C4-2B (cell line): ENCODE measurements around the gene SLC25A23.

ENCODE experiments used
- H3K27ac ChIP-seq: fragments of 450-650 bp; 2 replicates; pipeline ENCODE4 v1.5.1; 2017
- CTCF ChIP-seq: fragments of 450-650 bp; conservative IDR thresholded peaks from 2 replicates; pipeline ENCODE4 v1.5.1; 2017; ENCODE audit warnings: mild to moderate bottlenecking
- ZFX ChIP-seq: fragments of 450-650 bp; IDR thresholded peaks from 2 replicates; pipeline ENCODE4 v1.6.1; 2017

The SLC25A23 gene

DNA sequence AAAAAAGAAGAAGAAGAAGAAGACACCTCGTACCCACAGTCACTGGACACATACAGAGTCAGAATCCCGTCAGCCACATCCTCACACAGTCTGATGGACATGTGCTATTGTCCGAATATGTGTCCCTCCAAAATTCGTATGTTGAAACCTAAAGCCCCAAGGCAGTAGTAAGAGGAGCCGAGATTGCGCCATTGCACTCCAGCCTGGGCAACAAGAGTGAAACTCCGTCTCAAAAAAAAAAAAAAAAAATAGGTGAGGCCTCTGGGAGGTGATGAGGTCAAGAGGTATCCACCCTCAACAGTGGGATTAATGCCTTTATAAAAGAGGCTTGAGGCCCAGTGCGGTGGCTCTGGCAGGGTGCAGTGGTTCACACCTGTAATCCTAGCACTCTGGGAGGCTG is 24.6 kb upstream of the SLC25A23 start:
- no peak overlapping the region for H3K27ac ChIP-seq
- no peak for TF ChIP-seq ZFX
- no peak for TF ChIP-seq CTCF

DNA sequence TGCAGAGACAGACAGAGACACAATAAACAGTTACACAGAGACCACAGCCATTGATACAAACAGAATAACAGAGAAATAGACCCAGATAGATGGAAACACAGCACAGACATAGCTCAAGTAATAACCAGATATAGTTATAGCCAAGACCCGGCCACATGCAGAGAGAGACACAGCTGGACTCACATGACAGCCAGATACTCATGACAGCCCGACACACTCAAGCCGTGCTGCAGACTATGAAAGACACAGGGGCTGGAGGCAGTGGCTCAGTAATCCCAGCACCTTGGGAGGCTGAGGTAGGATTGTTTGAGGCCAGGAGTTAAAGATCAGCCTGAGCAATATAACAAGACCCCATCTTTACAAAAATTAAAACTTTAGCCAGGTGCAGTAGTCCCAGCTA is 23.6 kb upstream of the SLC25A23 start:
- no peak for TF ChIP-seq ZFX
- TF ChIP-seq CTCF = no peak
- H3K27ac ChIP-seq = no peak overlapping the region

- TF ChIP-seq ZFX (no peak), CTCF (no peak)
- H3K27ac ChIP-seq = no peak overlapping the region
These were observed 22.7 kb upstream of the SLC25A23 start for GRCh38 chr19:6482343-6482686.

- no peak within 1 kb of the TSS for H3K27ac ChIP-seq
- no peak for TF ChIP-seq ZFX
- no peak; the same call in 1 of the 2 replicates for TF ChIP-seq CTCF
These were observed 22.1 kb upstream of the SLC25A23 start, which contains the start of gene DENND1C for GRCh38 chr19:6481541-6482342. Gene DENND1C (minus strand): TSS chr19:6481787. CDS start chr19:6481695, 92 bp downstream.

DNA sequence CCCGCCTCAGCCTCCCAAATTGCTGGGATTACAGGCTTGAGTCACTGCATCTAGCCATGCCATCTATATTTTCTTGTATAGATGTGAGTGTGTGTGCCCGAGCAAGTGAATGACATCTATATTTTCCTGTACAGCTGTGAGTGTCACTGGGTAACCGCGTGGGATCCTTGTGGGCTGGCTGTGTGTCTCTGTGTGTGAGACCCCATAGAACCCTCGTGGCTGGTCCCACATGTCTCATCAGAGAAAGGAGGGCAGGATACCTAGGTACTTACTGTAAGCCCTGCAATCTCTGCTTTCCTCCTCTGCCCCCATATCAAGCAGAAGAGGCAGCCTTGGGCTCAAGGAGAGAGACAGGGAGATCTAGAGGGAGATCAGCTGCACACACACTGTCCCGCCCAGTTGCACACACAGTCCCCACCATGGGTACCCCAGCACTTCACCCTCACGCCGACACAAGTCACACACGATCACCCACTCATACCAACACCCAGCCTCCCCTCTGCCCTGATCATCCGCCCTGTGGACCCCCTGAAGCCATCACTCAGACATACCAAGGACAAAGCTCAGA is 21.3 kb upstream of the SLC25A23 start:
- H3K27ac ChIP-seq = no peak overlapping the region
- TF ChIP-seq ZFX = no peak
- TF ChIP-seq CTCF = no peak

DNA sequence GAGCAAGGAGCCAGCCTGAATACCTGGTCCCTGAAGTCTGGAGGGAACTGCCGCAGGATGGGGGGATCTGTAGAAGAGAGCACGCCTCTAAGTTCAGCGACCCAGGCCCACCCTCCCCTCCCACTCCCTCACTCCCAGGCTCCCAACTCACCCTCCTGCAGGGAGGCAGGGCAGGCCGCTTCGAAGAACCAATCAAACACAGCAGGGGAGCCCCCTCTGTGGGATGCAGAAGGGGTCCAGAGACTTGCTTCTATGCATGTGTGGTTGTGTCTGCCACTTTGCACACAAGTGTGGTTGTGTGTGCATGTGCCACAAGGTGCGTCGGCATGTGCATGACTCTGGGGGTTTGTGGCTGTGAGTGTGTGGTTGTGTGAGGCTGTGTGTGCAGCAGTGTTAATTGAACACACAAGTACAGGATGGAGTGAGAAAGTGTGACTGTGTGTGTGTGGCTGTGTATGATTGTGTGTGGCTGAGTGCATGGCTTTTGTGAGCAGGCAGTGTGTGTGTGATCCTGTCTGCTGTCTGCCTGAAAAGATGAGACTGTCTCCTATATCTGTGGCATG is 20.3 kb upstream of the SLC25A23 start:
- TF ChIP-seq CTCF (no peak), ZFX (no peak)
- H3K27ac ChIP-seq = no peak overlapping the region

GRCh38 chr19:6478815-6479214 is 19.2 kb upstream of the SLC25A23 start:
- TF ChIP-seq CTCF = no peak
- no peak for TF ChIP-seq ZFX
- H3K27ac ChIP-seq = no peak overlapping the region
